Testis (tissue), 3 donors: ENCODE data around the gene C1QTNF7. TPM values are rescaled to one million over a fixed set of nuclear protein-coding genes. Genes with fewer than 3 reads are reported as not detected.

Source experiments
- DNase-seq: peaks from one replicate; pipeline ENCODE4 v3.0.0-alpha.2; 2019
- H3K27ac ChIP-seq, 2 donors: fragments of 200-600 bp; sonication (generic); one replicate each; pipeline ENCODE4 v1.5.1; 2019
- H3K27me3 ChIP-seq: fragments of 200-600 bp; sonication (generic); one replicate; pipeline ENCODE4 v1.5.1; 2019
- H3K36me3 ChIP-seq: fragments of 200-600 bp; sonication (generic); one replicate; pipeline ENCODE4 v1.5.1; 2017; ENCODE audit warnings: low read depth; ENCODE audit errors: missing control alignments
- H3K4me1 ChIP-seq: fragments of 200-600 bp; sonication (generic); one replicate; pipeline ENCODE4 v1.5.1; 2019
- H3K4me3 ChIP-seq, 2 donors: fragments of 200-600 bp; sonication (generic); one replicate each; pipeline ENCODE4 v1.5.1; 2017 to 2019
- H3K9me3 ChIP-seq: fragments of 200-600 bp; sonication (generic); one replicate; pipeline ENCODE4 v1.5.1; 2017
- CTCF ChIP-seq, 3 experiments: fragments of 450-650 bp in 2 of 3; fragments of 200-600 bp in 1 of 3; sonication (generic) in 1 of 3; IDR thresholded peaks; one replicate each; pipeline ENCODE4 v1.5.1; 2016 to 2019; ENCODE audit warnings: antibody characterized with exemption in 3 of 3, mild to moderate bottlenecking in 2 of 3, moderate library complexity in 1 of 3
- POLR2A ChIP-seq: fragments of 450-650 bp; IDR thresholded peaks from one replicate; pipeline ENCODE4 v1.6.1; 2017; ENCODE audit warnings: antibody characterized with exemption, mild to moderate bottlenecking, moderate library complexity
- WGBS, 2 donors: methylation state at CpG; one replicate each; pipeline ENCODE4 v1.1.5; 2018; 5-methylcytosine and 5-hydroxymethylcytosine counted together
- intact Hi-C: fragments of 100-400 bp; cut with DNase I; formaldehyde crosslinking; loops from one replicate; pipeline ENCODE4 v1.15.1; 2023; ENCODE audit warnings: low total_unique reads
- polyA plus RNA-seq: library from polyadenylated mRNA; stranded (reverse); fragments of 350-450 nt; fragmentation: Illumina TruSeq; extraction: RNeasy Lipid Tissue Mini Kit (QIAGEN cat#74804); gene quantifications from one replicate; pipeline ENCODE4 v1.2.3, GENCODE V29; 2014; ENCODE audit warnings: low read depth, low replicate concordance; ENCODE audit not compliant: insufficient read depth
- total RNA-seq, 2 donors: library from RNA; depleted of rRNA; stranded (reverse); fragments of >200 nt; gene quantifications; one replicate each; pipeline ENCODE4 v1.2.3, GENCODE V29; 2016

C1QTNF7 gene
- total and polyA plus RNA-seq, 3 donors from 2014 or later = 1.7 to 8.1 (median 5.1) TPM

- no peaks in the 10 kb centered on the region for H3K36me3 ChIP-seq
- no peak for TF ChIP-seq CTCF (IDR thresholded peaks at IDR 0.05)
- TF ChIP-seq POLR2A = no peak
- intact Hi-C loops = no loop called here
- peaks cover 6% of the 10 kb centered on the region for H3K4me1 ChIP-seq
- H3K4me3 ChIP-seq = no peak overlapping the region
- no peak for DNase-seq
- H3K9me3 ChIP-seq = no peaks in the 10 kb centered on the region
- 50 to 58% methylated on average over 4 of the region's 4 CpGs for WGBS, 2 donors
- H3K27me3 ChIP-seq = no peaks in the 10 kb centered on the region
- peak overlapping the region in 1 of 2 donors; percentile 62 for H3K27ac ChIP-seq
Observed at GRCh38 chr4:15414551-15415091, 13.2 kb upstream of the C1QTNF7 start.

GRCh38 chr4:15416357-15417232 lies 11.2 kb upstream of the C1QTNF7 start:
- H3K27me3 ChIP-seq = no peaks in the 10 kb centered on the region
- 60 to 70% methylated on average over 6 of the region's 6 CpGs for WGBS, 2 donors
- H3K4me1 ChIP-seq = peaks cover 8% of the 10 kb centered on the region
- DNase-seq = no peak
- no peaks in the 10 kb centered on the region for H3K36me3 ChIP-seq
- TF ChIP-seq POLR2A (no peak), CTCF (IDR thresholded peaks at IDR 0.05) (no peak)
- H3K27ac ChIP-seq = no peak overlapping the region
- no peak overlapping the region for H3K4me3 ChIP-seq
- no peaks in the 10 kb centered on the region for H3K9me3 ChIP-seq
- intact Hi-C loops = no loop called here

- no peaks in the 10 kb centered on the region for H3K36me3 ChIP-seq
- peaks cover 8% of the 10 kb centered on the region for H3K4me1 ChIP-seq
- intact Hi-C loops = no loop called here
Observed at GRCh38 chr4:15417233-15417660, 10.6 kb upstream of the C1QTNF7 start.

GRCh38 chr4:15418956-15419355 lies 8.9 kb upstream of the C1QTNF7 start:
- peaks cover 3% of the 10 kb centered on the region for H3K4me1 ChIP-seq
- no peaks in the 10 kb centered on the region for H3K36me3 ChIP-seq
- no peak for DNase-seq
- peak overlapping the region in 1 of 2 donors; percentile 39 for H3K27ac ChIP-seq
- no peak overlapping the region for H3K4me3 ChIP-seq
- TF ChIP-seq POLR2A = no peak
- TF ChIP-seq CTCF (IDR thresholded peaks at IDR 0.05) = no peak
- no peaks in the 10 kb centered on the region for H3K27me3 ChIP-seq
- no peaks in the 10 kb centered on the region for H3K9me3 ChIP-seq
- 40 to 62% methylated on average over 2 of the region's 2 CpGs for WGBS, 2 donors
- intact Hi-C loops = no loop called here

More at GRCh38 chr4:15417233-15417660, 10.6 kb upstream of the C1QTNF7 start:
- TF ChIP-seq POLR2A (no peak), CTCF (IDR thresholded peaks at IDR 0.05) (no peak)
- H3K27me3 ChIP-seq = no peaks in the 10 kb centered on the region
- H3K27ac ChIP-seq = no peak overlapping the region
- H3K4me3 ChIP-seq = no peak overlapping the region
- H3K9me3 ChIP-seq = no peaks in the 10 kb centered on the region
- DNase-seq = no peak
